Neuronal stem cell (in vitro differentiated cells): ENCODE measurements around the gene CDK5RAP3. TPM values are rescaled to one million over a fixed set of nuclear protein-coding genes. Genes with fewer than 3 reads are reported as not detected.

ENCODE experiments used
- DNase-seq: peaks from one replicate; pipeline ENCODE4 v3.0.0-alpha.2; 2013; ENCODE audit warnings: low spot score
- H2AFZ ChIP-seq: one replicate; pipeline ENCODE4 v1.6.1; 2013; ENCODE audit warnings: mild to moderate bottlenecking, low read length, inconsistent platforms
- H2AK5ac ChIP-seq: 2 replicates; pipeline ENCODE4 v1.6.1; 2013; ENCODE audit warnings: low read depth, mild to moderate bottlenecking, inconsistent platforms, low read length, moderate library complexity, mixed read lengths
- H2BK120ac ChIP-seq: 2 replicates; pipeline ENCODE4 v1.6.1; 2013; ENCODE audit warnings: low read depth, mild to moderate bottlenecking, inconsistent platforms, low read length, moderate library complexity, mixed read lengths
- H2BK12ac ChIP-seq: one replicate; pipeline ENCODE4 v1.6.1; 2013; ENCODE audit warnings: low read length, inconsistent platforms
- H2BK15ac ChIP-seq: 2 replicates; pipeline ENCODE4 v1.6.1; 2013; ENCODE audit warnings: mild to moderate bottlenecking, low read length, inconsistent platforms, mixed read lengths
- H2BK5ac ChIP-seq: one replicate; pipeline ENCODE4 v1.6.1; 2013; ENCODE audit warnings: inconsistent platforms, mild to moderate bottlenecking, low read length, moderate library complexity
- H3K14ac ChIP-seq: one replicate; pipeline ENCODE4 v1.6.1; 2013; ENCODE audit warnings: low read length, inconsistent platforms
- H3K18ac ChIP-seq: 2 replicates; pipeline ENCODE4 v1.6.1; 2013; ENCODE audit warnings: low read length, inconsistent platforms
- H3K23ac ChIP-seq: 2 replicates; pipeline ENCODE4 v1.6.1; 2013; ENCODE audit warnings: low read depth, mild to moderate bottlenecking, mixed read lengths, low read length, inconsistent platforms; ENCODE audit not compliant: poor library complexity
- H3K27ac ChIP-seq: replicated peaks from 3 replicates; pipeline ENCODE4 v1.5.1; 2013; ENCODE audit warnings: low read length, inconsistent platforms
- H3K27me3 ChIP-seq, 3 experiments: 2 replicates each; pipeline ENCODE4 v1.6.1; 2013; ENCODE audit warnings: low read length in 3 of 3, mild to moderate bottlenecking in 2 of 3, inconsistent platforms in 1 of 3, low read depth in 1 of 3, mixed read lengths in 1 of 3, moderate library complexity in 1 of 3; ENCODE audit not compliant: control insufficient read depth in 3 of 3, insufficient read depth in 3 of 3
- H3K36me3 ChIP-seq, 2 donors: replicated peaks in 1 of 2; 2 replicates each; pipeline ENCODE4 v1.6.1; 2013; ENCODE audit warnings: low read length in 2 of 2; ENCODE audit not compliant: control insufficient read depth in 2 of 2, insufficient read depth in 2 of 2
- H3K4ac ChIP-seq: 2 replicates; pipeline ENCODE4 v1.6.1; 2013; ENCODE audit warnings: inconsistent platforms, mild to moderate bottlenecking, low read length, moderate library complexity
- H3K4me1 ChIP-seq, 2 donors: 1 replicate in 1 of 2; 2 replicates in 1 of 2; pipeline ENCODE4 v1.6.1; 2013; ENCODE audit warnings: low read length in 2 of 2, low read depth in 1 of 2; ENCODE audit not compliant: control insufficient read depth in 2 of 2, insufficient read depth in 1 of 2
- H3K4me2 ChIP-seq: one replicate; pipeline ENCODE4 v1.6.1; 2013; ENCODE audit warnings: mild to moderate bottlenecking, low read length, inconsistent platforms; ENCODE audit not compliant: insufficient read depth, poor library complexity, severe bottlenecking
- H3K4me3 ChIP-seq, 2 donors: 2 replicates each; pipeline ENCODE4 v1.5.1; 2013; ENCODE audit warnings: low read length in 2 of 2, mild to moderate bottlenecking in 2 of 2, inconsistent platforms in 1 of 2, moderate library complexity in 1 of 2
- H3K79me1 ChIP-seq: one replicate; pipeline ENCODE4 v1.6.1; 2013; ENCODE audit warnings: low read depth, mild to moderate bottlenecking, inconsistent platforms, low read length, moderate library complexity
- H3K9ac ChIP-seq: one replicate; pipeline ENCODE4 v1.6.1; 2013; ENCODE audit warnings: mild to moderate bottlenecking, low read depth, low read length, inconsistent platforms; ENCODE audit not compliant: poor library complexity
- H3K9me3 ChIP-seq, 2 donors: replicated peaks in 1 of 2; 2 replicates each; pipeline versions ENCODE3 to v1.6.1; 2013; ENCODE audit warnings: low read length in 2 of 2, mild to moderate bottlenecking in 2 of 2, inconsistent platforms in 1 of 2, low read depth in 1 of 2, mixed read lengths in 1 of 2, moderate library complexity in 1 of 2; ENCODE audit not compliant: control insufficient read depth in 2 of 2, insufficient read depth in 1 of 2
- H4K8ac ChIP-seq: one replicate; pipeline ENCODE4 v1.6.1; 2013; ENCODE audit warnings: low read depth, mild to moderate bottlenecking, inconsistent platforms, low read length, moderate library complexity
- H4K91ac ChIP-seq: one replicate; pipeline ENCODE4 v1.6.1; 2013; ENCODE audit warnings: low read length, low read depth, mild to moderate bottlenecking, inconsistent platforms; ENCODE audit not compliant: poor library complexity
- WGBS, 2 donors: extraction: QIAGEN DNeasy Blood & Tissue Kit; methylation state at CpG; one replicate each; pipeline ENCODE4 v1.1.7; 2013; ENCODE audit warnings: missing lambda C conversion rate in 2 of 2, mixed read lengths in 1 of 2; ENCODE audit not compliant: insufficient read length in 2 of 2, insufficient replicate concordance in 1 of 2; ENCODE audit errors: extremely low coverage in 2 of 2; 5-methylcytosine and 5-hydroxymethylcytosine counted together
- polyA plus RNA-seq, 2 experiments: library from polyadenylated mRNA; stranded (reverse); fragments of 200-250 nt; gene quantifications; one replicate each; pipeline ENCODE4 v1.2.3, GENCODE V29; 2013

The CDK5RAP3 gene, protein sequence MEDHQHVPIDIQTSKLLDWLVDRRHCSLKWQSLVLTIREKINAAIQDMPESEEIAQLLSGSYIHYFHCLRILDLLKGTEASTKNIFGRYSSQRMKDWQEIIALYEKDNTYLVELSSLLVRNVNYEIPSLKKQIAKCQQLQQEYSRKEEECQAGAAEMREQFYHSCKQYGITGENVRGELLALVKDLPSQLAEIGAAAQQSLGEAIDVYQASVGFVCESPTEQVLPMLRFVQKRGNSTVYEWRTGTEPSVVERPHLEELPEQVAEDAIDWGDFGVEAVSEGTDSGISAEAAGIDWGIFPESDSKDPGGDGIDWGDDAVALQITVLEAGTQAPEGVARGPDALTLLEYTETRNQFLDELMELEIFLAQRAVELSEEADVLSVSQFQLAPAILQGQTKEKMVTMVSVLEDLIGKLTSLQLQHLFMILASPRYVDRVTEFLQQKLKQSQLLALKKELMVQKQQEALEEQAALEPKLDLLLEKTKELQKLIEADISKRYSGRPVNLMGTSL
- 193 TPM for polyA plus RNA-seq (2013, experiment 1 of 2)
- polyA plus RNA-seq (2013, experiment 2 of 2) = 185 TPM

DNA sequence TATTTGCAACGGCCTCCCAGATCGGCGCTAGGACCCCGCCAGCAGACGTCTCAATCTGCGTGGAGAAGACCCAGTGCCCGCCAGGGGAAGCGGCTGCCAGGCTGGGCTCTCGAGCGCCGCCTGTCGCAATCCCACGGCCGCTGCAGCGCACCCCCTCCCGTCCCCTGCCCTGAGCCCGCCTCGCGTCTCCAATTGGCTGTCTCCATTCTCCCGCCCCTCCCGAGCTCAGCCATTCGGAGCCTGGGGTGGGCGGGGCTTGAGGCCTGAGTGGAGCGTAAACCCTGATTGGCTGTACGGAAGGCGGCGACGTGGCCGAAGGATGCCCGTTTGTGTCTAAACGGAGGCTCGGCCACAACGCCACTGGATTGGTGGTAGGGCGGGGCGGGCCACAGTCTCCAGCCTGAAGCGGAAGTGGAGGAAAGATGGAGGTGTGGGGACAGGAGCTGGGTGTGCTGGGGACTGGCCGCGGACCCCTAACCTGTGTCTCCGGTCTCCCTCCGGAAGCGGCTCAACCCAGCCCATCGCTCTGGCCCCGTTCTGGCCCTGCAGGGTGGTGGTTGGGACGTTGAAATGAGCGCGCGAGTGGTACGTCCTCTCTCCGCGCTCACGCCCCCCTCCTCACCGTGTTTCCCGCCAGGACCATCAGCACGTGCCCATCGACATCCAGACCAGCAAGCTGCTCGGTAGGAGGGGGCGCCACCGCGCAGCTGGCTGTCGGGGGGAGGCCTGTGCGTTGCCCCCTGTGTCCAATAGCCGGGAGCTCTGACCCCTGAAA lies at the start of gene CDK5RAP3:
Gene CDK5RAP3, plus strand, starts transcription at position 389 of the 775 bp plus-strand sequence. Its CDS starts 34 bp downstream, at position 423.
- no peak within 1 kb of the TSS for H2BK15ac ChIP-seq
- peak within 1 kb of the TSS; percentile 66 for H3K4me2 ChIP-seq
- H3K36me3 ChIP-seq = peaks cover 20 to 37% of the 10 kb centered on the region in 2 donors
- peak within 1 kb of the TSS; percentile 32 for H3K4ac ChIP-seq
- no peaks in the 10 kb centered on the region for H3K79me1 ChIP-seq
- no peak within 1 kb of the TSS for H2BK120ac ChIP-seq
- peak within 1 kb of the TSS; percentile 27 for H3K27ac ChIP-seq
- peak within 1 kb of the TSS; percentile 1 for H2BK12ac ChIP-seq
- no peaks in the 10 kb centered on the region for H3K9me3 ChIP-seq
- peak within 1 kb of the TSS; percentile 91 for H3K9ac ChIP-seq
- H4K8ac ChIP-seq = no peak within 1 kb of the TSS
- H3K18ac ChIP-seq = peak within 1 kb of the TSS; percentile 97
- peak within 1 kb of the TSS; percentile 80 for H3K23ac ChIP-seq
- WGBS, 2 donors = no CpG with 5 or more reads among the region's 62 CpGs
- no peak within 1 kb of the TSS for H3K14ac ChIP-seq
- peak within 1 kb of the TSS; percentile 82 to 92 for H3K4me3 ChIP-seq
- H3K4me1 ChIP-seq = peaks cover 3 to 14% of the 10 kb centered on the region in 2 donors
- peak within 1 kb of the TSS; percentile 1 for H2AK5ac ChIP-seq
- H2AFZ ChIP-seq = peak within 1 kb of the TSS; percentile 88
- H2BK5ac ChIP-seq = peak within 1 kb of the TSS; percentile 2
- peak; percentile 99 for DNase-seq
- no peak within 1 kb of the TSS for H4K91ac ChIP-seq
- H3K27me3 ChIP-seq = peaks cover 0 to 3% (median 0%) of the 10 kb centered on the region in 3 experiments

DNA sequence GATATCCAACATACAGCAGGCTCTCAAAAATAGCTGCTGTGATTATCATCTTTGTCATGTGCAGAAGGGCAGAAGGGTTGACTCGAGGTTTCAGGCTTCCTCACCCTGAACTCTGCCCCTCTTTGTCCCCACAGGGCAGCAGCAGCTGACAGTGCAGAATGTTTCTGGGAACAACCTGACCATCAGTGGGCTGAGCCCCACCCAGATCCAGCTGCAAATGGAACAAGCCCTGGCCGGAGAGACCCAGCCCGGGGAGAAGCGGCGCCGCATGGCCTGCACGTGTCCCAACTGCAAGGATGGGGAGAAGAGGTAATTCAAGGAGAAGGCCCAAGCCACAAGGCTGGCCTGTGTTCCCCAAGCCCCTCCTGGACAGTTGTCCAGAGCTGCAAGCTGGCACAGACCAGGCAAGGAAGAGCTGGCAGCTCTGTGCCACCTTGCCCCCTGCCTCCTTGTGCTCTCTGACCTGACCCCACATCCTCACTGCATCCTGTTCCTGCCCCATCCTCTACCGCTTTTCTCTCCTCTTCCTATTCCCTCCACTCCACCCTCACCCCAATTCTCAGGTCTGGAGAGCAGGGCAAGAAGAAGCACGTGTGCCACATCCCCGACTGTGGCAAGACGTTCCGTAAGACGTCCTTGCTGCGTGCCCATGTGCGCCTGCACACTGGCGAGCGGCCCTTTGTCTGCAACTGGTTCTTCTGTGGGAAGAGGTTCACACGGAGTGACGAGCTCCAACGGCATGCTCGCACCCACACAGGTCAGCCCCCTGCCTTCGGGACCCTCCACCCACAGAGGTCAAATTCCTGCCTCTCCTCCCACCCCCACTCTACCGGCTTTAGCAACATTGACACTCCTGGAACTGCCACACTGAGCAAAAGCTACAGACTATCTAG lies 45.9 kb upstream of the CDK5RAP3 start:
- Histone ChIP-seq H3K4me1 (no peaks in the 10 kb centered on the region), H3K23ac (no peak overlapping the region), H2BK120ac (no peak overlapping the region), H3K4me3 (no peak overlapping the region), H3K4me2 (no peak overlapping the region), H3K9ac (no peak overlapping the region), H3K27me3 (no peaks in the 10 kb centered on the region), H2AK5ac (no peak overlapping the region), H4K91ac (no peak overlapping the region), H3K18ac (no peak overlapping the region), H2BK12ac (no peak overlapping the region), H3K79me1 (no peaks in the 10 kb centered on the region), H4K8ac (no peak overlapping the region), H3K9me3 (no peaks in the 10 kb centered on the region), H3K14ac (no peak overlapping the region), H2BK15ac (no peak overlapping the region), H3K36me3 (peaks cover 26 to 88% of the 10 kb centered on the region in 2 donors), H3K27ac (no peak overlapping the region), H3K4ac (no peak overlapping the region), H2BK5ac (no peak overlapping the region), H2AFZ (no peak overlapping the region)
- WGBS, 2 donors = no CpG with 5 or more reads among the region's 23 CpGs
- DNase-seq = no peak

DNA sequence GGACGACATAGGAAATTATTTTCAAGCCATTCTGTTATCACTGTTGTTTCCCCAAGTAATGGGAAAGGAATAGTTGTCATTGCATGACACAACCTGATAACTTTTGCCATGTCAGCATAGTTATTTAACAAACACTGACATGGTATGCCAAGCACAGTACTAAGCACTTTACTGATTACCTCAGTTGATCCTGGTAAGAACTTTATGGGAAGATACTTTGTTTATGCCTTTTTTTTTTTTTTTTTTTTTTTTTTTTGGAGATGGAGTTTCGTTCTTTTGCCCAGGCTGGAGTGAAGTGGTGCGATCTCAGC lies 45.3 kb upstream of the CDK5RAP3 start:
- Histone ChIP-seq H2BK15ac (no peak overlapping the region), H3K4ac (no peak overlapping the region), H4K91ac (no peak overlapping the region), H3K79me1 (no peaks in the 10 kb centered on the region), H3K27me3 (no peaks in the 10 kb centered on the region), H3K14ac (no peak overlapping the region), H3K27ac (no peak overlapping the region), H3K36me3 (peaks cover 28 to 94% of the 10 kb centered on the region in 2 donors), H3K9me3 (no peaks in the 10 kb centered on the region), H3K4me2 (no peak overlapping the region), H3K9ac (no peak overlapping the region), H2BK120ac (no peak overlapping the region), H3K23ac (no peak overlapping the region), H3K4me3 (no peak overlapping the region), H3K18ac (no peak overlapping the region), H2BK12ac (no peak overlapping the region), H2AFZ (no peak overlapping the region), H2AK5ac (no peak overlapping the region), H2BK5ac (no peak overlapping the region), H4K8ac (no peak overlapping the region), H3K4me1 (no peaks in the 10 kb centered on the region)
- DNase-seq = no peak
- no CpG with 5 or more reads among the region's 3 CpGs for WGBS, 2 donors
